HEK293 (cell line): ENCODE data around the gene KCND2.
"Not testable (repeated sequence)": the region's sequence is repeated elsewhere in the genome, so short reads cannot be mapped to it uniquely, and the experiment has no call there.

ENCODE experiments used
- CTCF ChIA-PET: fragments of 350-600 bp; formaldehyde crosslinking; extraction: SDS; loops from one replicate; lab custom pipeline; 2021; ENCODE audit warnings: antibody characterized with exemption; lab: Yijun Ruan, JAX
- POLR2A ChIA-PET: fragments of 300-600 bp; formaldehyde crosslinking; extraction: SDS; loops from one replicate; lab custom pipeline; 2020; ENCODE audit warnings: antibody characterized with exemption, inconsistent platforms; lab: Yijun Ruan, JAX
- H3K27ac ChIP-seq: fragments of 200-500 bp; sonication (Bioruptor generic); 2 replicates; pipeline ENCODE4 v1.5.1; 2014; ENCODE audit warnings: low read depth, low read length, control low read depth, inconsistent platforms; ENCODE audit errors: extremely low read depth
- H3K36me3 ChIP-seq, 2 experiments: fragments of 200-500 bp in 1 of 2; sonication (Bioruptor generic) in 1 of 2; 1 replicate in 1 of 2; 2 replicates in 1 of 2; pipeline ENCODE4 v1.5.1; 2014 to 2017; ENCODE audit warnings: inconsistent platforms in 2 of 2, low read length in 2 of 2; ENCODE audit not compliant: control insufficient read depth in 2 of 2, insufficient read depth in 1 of 2
- H3K4me1 ChIP-seq: fragments of 200-500 bp; sonication (Bioruptor generic); 2 replicates; pipeline ENCODE4 v1.5.1; 2014; ENCODE audit warnings: mild to moderate bottlenecking, low read length, inconsistent platforms; ENCODE audit not compliant: control insufficient read depth, insufficient read depth
- H3K4me3 ChIP-seq: 2 replicates; pipeline ENCODE4 v1.5.1; 2011; ENCODE audit warnings: low read depth, mild to moderate bottlenecking, control low read depth, low read length, moderate library complexity
- H3K9me3 ChIP-seq: fragments of 200-500 bp; sonication (Bioruptor generic); 2 replicates; pipeline ENCODE4 v1.5.1; 2014; ENCODE audit warnings: low read depth, low read length, inconsistent platforms; ENCODE audit not compliant: control insufficient read depth, insufficient read depth
- GLIS2 ChIP-seq: fragments of 450-650 bp; formaldehyde crosslinking; IDR thresholded peaks from 2 replicates; pipeline ENCODE4 v1.5.1; 2016; ENCODE audit warnings: missing biosample characterization, missing genetic modification characterization
- OSR2 ChIP-seq: fragments of 450-650 bp; formaldehyde crosslinking; IDR thresholded peaks from 2 replicates; pipeline ENCODE4 v1.5.1; 2016; ENCODE audit warnings: missing biosample characterization, missing genetic modification characterization
- ZNF132 ChIP-seq: fragments of 450-650 bp; formaldehyde crosslinking; IDR thresholded peaks from 2 replicates; pipeline ENCODE4 v1.5.1; 2017; ENCODE audit warnings: missing biosample characterization, missing genetic modification characterization, borderline replicate concordance
- ZNF133 ChIP-seq: fragments of 450-650 bp; formaldehyde crosslinking; IDR thresholded peaks from 2 replicates; pipeline ENCODE4 v1.5.1; 2016; ENCODE audit warnings: missing biosample characterization, missing genetic modification characterization
- ZNF16 ChIP-seq: fragments of 450-650 bp; formaldehyde crosslinking; IDR thresholded peaks from 2 replicates; pipeline ENCODE4 v1.5.1; 2016; ENCODE audit warnings: low read depth, missing biosample characterization, missing genetic modification characterization
- ZNF311 ChIP-seq: fragments of 450-650 bp; formaldehyde crosslinking; IDR thresholded peaks from 2 replicates; pipeline ENCODE4 v1.5.1; 2017; ENCODE audit warnings: missing biosample characterization, missing genetic modification characterization, borderline replicate concordance
- ZNF555 ChIP-seq: fragments of 450-650 bp; formaldehyde crosslinking; conservative IDR thresholded peaks from 2 replicates; pipeline ENCODE4 v1.5.1; 2017; ENCODE audit warnings: missing biosample characterization, mild to moderate bottlenecking, missing genetic modification characterization, inconsistent platforms
- ZNF624 ChIP-seq: fragments of 450-650 bp; formaldehyde crosslinking; IDR thresholded peaks from 2 replicates; pipeline ENCODE4 v1.5.1; 2017; ENCODE audit warnings: missing biosample characterization, missing genetic modification characterization
- ZNF785 ChIP-seq: fragments of 450-650 bp; formaldehyde crosslinking; IDR thresholded peaks from 2 replicates; pipeline ENCODE4 v1.5.1; 2016; ENCODE audit warnings: missing biosample characterization, missing genetic modification characterization
- ZNF830 ChIP-seq: fragments of 450-650 bp; IDR thresholded peaks from 2 replicates; pipeline ENCODE4 v1.5.0; 2018; ENCODE audit warnings: missing biosample characterization, missing genetic modification characterization, low read depth, mild to moderate bottlenecking, moderate library complexity
- TF ChIP-seq, protein P1 (sequence below): sonication (generic); formaldehyde crosslinking; IDR thresholded peaks from 2 replicates; pipeline ENCODE4 v1.8.1; 2022; ENCODE audit warnings: mild to moderate bottlenecking, moderate library complexity, missing genetic modification reagents
- TF ChIP-seq, protein P2 (sequence below): fragments of 450-650 bp; formaldehyde crosslinking; IDR thresholded peaks from 2 replicates; pipeline ENCODE4 v1.5.1; 2017; ENCODE audit warnings: missing biosample characterization, missing genetic modification characterization
- TF ChIP-seq, protein P3 (sequence below): fragments of 450-650 bp; formaldehyde crosslinking; IDR thresholded peaks from 2 replicates; pipeline ENCODE4 v1.5.1; 2017; ENCODE audit warnings: missing biosample characterization, missing genetic modification characterization
- TF ChIP-seq, protein P4 (sequence below): fragments of 450-650 bp; formaldehyde crosslinking; IDR thresholded peaks from 2 replicates; pipeline ENCODE4 v1.5.1; 2016; ENCODE audit warnings: missing biosample characterization, missing genetic modification characterization
- TF ChIP-seq, protein P5 (sequence below): fragments of 450-650 bp; formaldehyde crosslinking; IDR thresholded peaks from 2 replicates; pipeline ENCODE4 v1.5.1; 2016; ENCODE audit warnings: missing biosample characterization, missing genetic modification characterization, borderline replicate concordance

Gene KCND2

DNA sequence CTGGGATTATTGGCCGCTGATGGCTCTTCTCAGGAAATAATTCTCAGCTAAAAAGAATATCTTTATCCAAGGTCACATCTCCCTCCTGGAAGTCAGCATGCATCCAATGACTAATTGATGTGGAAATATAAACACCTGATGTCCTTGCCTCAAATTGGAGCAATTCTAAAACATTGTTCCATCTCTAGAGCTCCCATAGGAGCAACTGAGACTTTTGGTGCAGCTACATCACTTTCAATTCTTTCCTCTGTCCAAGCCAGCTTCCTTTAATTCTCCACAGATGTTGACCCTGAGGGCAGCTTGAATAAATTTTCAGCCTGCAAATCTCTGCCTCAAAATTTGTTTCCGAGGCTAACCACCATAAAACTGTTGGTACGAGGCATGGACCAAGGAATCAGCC is 43.9 kb upstream of the KCND2 start (continued):
- TF ChIP-seq, protein P1, sequence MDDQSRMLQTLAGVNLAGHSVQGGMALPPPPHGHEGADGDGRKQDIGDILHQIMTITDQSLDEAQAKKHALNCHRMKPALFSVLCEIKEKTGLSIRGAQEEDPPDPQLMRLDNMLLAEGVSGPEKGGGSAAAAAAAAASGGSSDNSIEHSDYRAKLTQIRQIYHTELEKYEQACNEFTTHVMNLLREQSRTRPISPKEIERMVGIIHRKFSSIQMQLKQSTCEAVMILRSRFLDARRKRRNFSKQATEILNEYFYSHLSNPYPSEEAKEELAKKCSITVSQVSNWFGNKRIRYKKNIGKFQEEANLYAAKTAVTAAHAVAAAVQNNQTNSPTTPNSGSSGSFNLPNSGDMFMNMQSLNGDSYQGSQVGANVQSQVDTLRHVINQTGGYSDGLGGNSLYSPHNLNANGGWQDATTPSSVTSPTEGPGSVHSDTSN: no peak

DNA sequence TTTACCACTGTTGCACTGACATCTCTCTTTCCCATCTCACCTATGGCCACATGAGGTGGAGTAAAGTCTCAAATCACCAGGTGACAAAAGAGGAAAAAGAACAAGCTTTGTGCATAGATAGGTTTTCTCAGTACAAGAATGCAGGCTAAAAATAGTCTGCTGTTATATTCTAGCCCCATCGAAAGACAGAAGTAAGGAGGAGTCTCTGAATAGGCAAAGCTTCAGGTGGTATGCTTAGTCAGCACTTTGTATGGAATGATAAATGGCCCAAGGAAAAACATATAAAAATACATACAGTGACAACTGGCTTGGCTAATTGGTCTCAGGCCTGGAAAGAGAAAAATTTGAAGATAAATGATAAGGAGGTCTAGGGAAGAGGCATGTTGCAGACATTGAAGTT is 39.6 kb upstream of the KCND2 start:
- H3K4me3 ChIP-seq: no peak overlapping the region
- no peaks in the 10 kb centered on the region for H3K36me3 ChIP-seq
- no peaks in the 10 kb centered on the region for H3K4me1 ChIP-seq
- H3K9me3 ChIP-seq: no peaks in the 10 kb centered on the region
- POLR2A ChIA-PET: no interaction called here
- TF ChIP-seq ZNF311 (tag by site-specific recombination): no peak
- H3K27ac ChIP-seq: no peak overlapping the region
- CTCF ChIA-PET: no interaction called here

DNA sequence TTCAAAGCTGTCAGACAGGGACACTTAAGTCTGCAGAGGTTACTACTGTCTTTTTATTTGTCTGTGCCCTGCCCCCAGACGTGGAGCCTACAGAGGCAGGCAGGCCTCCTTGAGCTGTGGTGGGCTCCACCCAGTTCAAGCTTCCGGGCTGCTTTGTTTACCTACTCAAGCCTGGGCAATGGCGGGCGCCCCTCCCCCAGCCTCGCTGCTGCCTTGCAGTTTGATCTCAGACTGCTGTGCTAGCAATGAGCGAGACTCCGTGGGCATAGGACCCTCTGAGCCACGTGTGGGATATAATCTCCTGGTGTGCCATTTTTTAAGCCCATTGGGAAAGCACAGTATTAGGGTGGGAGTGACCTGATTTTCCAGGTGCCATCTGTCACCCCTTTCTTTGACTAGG is 32.6 kb upstream of the KCND2 start:
- POLR2A ChIA-PET, H3K4me3 ChIP-seq, H3K36me3 ChIP-seq, H3K27ac ChIP-seq, CTCF ChIA-PET, H3K9me3 ChIP-seq, H3K4me1 ChIP-seq: not testable (repeated sequence)

DNA sequence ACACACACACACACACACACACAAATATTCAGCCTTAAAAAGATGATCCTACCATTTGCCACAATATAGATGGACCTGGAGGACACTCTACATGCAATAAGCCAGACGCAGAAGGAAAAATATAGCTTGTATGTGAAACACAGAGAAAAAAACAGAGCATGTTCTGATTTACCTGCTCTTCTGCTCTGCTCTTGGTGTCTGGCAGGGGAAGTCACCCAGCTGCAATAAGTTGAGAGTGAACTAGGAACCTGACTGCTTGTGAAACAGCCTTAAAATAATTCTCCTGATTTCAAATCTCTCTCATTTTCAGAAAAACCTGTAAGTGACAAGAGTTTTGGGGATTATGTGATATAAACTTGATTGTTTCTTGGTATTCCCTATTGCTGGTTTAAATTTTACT is 31.0 kb upstream of the KCND2 start:
- ChIA-PET CTCF (no interaction called here), POLR2A (no interaction called here)
- no peak overlapping the region for H3K27ac ChIP-seq

More for the DNA sequence above, 31.0 kb upstream of the KCND2 start:
- TF ChIP-seq ZNF133 (tag by site-specific recombination) (no peak), OSR2 (tag by site-specific recombination) (no peak), GLIS2 (tag by site-specific recombination) (no peak), ZNF830 (tag by site-specific recombination) (no peak), ZNF16 (tag by site-specific recombination) (no peak), ZNF785 (tag by site-specific recombination) (no peak), ZNF132 (tag by site-specific recombination) (no peak), ZNF555 (tag by site-specific recombination) (no peak), ZNF624 (tag by site-specific recombination) (no peak)
- TF ChIP-seq, protein P2, sequence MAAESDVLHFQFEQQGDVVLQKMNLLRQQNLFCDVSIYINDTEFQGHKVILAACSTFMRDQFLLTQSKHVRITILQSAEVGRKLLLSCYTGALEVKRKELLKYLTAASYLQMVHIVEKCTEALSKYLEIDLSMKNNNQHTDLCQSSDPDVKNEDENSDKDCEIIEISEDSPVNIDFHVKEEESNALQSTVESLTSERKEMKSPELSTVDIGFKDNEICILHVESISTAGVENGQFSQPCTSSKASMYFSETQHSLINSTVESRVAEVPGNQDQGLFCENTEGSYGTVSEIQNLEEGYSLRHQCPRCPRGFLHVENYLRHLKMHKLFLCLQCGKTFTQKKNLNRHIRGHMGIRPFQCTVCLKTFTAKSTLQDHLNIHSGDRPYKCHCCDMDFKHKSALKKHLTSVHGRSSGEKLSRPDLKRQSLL (tag by site-specific recombination): no peak
- TF ChIP-seq, protein P3, sequence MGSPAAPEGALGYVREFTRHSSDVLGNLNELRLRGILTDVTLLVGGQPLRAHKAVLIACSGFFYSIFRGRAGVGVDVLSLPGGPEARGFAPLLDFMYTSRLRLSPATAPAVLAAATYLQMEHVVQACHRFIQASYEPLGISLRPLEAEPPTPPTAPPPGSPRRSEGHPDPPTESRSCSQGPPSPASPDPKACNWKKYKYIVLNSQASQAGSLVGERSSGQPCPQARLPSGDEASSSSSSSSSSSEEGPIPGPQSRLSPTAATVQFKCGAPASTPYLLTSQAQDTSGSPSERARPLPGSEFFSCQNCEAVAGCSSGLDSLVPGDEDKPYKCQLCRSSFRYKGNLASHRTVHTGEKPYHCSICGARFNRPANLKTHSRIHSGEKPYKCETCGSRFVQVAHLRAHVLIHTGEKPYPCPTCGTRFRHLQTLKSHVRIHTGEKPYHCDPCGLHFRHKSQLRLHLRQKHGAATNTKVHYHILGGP (tag by site-specific recombination): no peak
- TF ChIP-seq, protein P4, sequence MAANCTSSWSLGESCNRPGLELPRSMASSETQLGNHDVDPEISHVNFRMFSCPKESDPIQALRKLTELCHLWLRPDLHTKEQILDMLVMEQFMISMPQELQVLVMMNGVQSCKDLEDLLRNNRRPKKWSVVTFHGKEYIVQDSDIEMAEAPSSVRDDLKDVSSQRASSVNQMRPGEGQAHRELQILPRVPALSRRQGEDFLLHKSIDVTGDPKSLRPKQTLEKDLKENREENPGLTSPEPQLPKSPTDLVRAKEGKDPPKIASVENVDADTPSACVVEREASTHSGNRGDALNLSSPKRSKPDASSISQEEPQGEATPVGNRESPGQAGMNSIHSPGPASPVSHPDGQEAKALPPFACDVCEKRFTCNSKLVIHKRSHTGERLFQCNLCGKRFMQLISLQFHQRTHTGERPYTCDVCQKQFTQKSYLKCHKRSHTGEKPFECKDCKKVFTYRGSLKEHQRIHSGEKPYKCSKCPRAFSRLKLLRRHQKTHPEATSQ (tag by site-specific recombination): no peak
- TF ChIP-seq, protein P5, sequence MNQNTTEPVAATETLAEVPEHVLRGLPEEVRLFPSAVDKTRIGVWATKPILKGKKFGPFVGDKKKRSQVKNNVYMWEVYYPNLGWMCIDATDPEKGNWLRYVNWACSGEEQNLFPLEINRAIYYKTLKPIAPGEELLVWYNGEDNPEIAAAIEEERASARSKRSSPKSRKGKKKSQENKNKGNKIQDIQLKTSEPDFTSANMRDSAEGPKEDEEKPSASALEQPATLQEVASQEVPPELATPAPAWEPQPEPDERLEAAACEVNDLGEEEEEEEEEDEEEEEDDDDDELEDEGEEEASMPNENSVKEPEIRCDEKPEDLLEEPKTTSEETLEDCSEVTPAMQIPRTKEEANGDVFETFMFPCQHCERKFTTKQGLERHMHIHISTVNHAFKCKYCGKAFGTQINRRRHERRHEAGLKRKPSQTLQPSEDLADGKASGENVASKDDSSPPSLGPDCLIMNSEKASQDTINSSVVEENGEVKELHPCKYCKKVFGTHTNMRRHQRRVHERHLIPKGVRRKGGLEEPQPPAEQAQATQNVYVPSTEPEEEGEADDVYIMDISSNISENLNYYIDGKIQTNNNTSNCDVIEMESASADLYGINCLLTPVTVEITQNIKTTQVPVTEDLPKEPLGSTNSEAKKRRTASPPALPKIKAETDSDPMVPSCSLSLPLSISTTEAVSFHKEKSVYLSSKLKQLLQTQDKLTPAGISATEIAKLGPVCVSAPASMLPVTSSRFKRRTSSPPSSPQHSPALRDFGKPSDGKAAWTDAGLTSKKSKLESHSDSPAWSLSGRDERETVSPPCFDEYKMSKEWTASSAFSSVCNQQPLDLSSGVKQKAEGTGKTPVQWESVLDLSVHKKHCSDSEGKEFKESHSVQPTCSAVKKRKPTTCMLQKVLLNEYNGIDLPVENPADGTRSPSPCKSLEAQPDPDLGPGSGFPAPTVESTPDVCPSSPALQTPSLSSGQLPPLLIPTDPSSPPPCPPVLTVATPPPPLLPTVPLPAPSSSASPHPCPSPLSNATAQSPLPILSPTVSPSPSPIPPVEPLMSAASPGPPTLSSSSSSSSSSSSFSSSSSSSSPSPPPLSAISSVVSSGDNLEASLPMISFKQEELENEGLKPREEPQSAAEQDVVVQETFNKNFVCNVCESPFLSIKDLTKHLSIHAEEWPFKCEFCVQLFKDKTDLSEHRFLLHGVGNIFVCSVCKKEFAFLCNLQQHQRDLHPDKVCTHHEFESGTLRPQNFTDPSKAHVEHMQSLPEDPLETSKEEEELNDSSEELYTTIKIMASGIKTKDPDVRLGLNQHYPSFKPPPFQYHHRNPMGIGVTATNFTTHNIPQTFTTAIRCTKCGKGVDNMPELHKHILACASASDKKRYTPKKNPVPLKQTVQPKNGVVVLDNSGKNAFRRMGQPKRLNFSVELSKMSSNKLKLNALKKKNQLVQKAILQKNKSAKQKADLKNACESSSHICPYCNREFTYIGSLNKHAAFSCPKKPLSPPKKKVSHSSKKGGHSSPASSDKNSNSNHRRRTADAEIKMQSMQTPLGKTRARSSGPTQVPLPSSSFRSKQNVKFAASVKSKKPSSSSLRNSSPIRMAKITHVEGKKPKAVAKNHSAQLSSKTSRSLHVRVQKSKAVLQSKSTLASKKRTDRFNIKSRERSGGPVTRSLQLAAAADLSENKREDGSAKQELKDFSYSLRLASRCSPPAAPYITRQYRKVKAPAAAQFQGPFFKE (tag by site-specific recombination): no peak
- TF ChIP-seq, protein P1: no peak
- TF ChIP-seq, all 188 proteins: peak for 0
- H3K36me3 ChIP-seq: no peaks in the 10 kb centered on the region
- no peaks in the 10 kb centered on the region for H3K4me1 ChIP-seq
- no peaks in the 10 kb centered on the region for H3K9me3 ChIP-seq
- no peak overlapping the region for H3K4me3 ChIP-seq
